ENCODE data around the gene HCRT. TPM values are rescaled to one million over a fixed set of nuclear protein-coding genes. Genes with fewer than 3 reads are reported as not detected.
"Not testable (repeated sequence)": the region's sequence is repeated elsewhere in the genome, so short reads cannot be mapped to it uniquely, and the experiment has no call there.

The HCRT gene, protein sequence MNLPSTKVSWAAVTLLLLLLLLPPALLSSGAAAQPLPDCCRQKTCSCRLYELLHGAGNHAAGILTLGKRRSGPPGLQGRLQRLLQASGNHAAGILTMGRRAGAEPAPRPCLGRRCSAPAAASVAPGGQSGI
- not detected for polyA plus RNA-seq (ENCODE audit: insufficient read depth in 1 of 5, insufficient read length in 5 of 5, low replicate concordance in 1 of 5)
- long read RNA-seq, donor 1: 0 reads
- long read RNA-seq, donor 2: 0 reads
- long read RNA-seq, donor 3: 0 reads
- long read RNA-seq, donor 4: 0 reads
- long read RNA-seq, donor 5: 0 reads
- long read RNA-seq, donor 6: 0 reads
- long read RNA-seq, donor 7: 0 reads
- long read RNA-seq, donor 8: 0 reads

DNA sequence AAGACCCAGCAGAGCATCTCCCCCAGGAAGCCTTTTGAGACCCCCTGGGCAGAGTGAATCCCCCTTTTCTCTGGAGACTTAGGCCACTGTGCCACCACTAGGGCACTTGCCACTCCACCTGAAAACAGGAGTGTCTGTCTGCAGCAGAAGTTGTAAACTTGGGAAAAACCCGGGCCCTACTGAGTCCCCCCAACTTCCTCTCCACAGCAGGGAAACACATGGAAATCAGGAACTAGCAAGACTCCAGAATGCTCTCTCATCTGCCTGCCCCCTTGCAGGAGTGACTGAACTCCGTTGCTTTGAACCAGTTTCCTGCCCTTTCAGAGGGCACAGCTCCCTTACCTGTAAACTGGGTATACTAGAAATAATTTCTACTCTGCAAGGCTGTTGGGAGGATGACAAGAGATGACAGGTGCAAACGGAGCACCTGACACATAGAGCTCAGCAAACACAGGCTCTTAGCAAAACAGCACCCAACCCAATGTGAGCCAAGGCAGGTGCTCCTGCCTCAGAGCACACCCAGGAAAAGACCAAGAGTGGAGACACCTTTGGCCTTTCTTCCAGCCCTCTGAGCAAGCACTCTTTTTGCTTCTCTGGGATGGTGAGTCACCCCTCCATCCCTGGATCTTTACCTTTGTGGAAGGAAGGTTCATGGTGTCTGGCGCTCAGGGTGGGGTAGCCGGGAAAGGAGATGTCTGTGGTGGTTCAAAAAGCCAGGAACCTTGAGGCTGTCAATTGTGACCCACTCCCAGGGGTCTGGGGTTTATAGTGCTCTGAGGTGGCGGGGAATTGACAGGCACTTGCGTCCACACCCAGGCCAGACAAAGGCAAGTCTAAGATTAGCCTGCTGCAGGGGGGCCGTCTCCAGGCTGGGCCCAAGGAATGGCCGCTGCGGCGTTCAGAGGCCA lies at the start of gene HCRT:
HCRT (minus strand) TSS at position 740 of the 908 bp plus-strand sequence; CDS start at position 653, 87 bp downstream.
- no peak for DNase-seq

DNA sequence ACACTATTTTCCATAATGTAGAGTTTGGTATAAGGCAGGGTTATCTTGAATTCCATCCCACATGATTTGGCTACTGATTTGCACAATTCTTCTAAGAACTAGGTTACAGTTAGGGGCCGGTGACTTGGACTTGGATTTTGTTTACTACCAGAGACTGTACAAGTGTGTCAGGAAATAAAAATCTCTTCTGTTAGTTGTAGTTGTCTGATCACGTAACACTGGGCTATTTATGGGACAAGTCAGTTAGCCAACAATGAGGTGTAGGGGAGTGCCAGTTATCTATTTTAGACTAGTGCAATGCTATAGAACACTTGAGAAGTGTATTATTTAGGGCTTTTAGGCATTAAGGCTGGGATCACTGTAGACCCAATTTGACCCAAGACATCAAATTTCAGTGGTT lies 48.7 kb upstream of the HCRT start:
- DNase-seq: no peak

GRCh38 chr17:42233156-42233555 lies 47.9 kb upstream of the HCRT start:
- DNase-seq: no peak

DNA sequence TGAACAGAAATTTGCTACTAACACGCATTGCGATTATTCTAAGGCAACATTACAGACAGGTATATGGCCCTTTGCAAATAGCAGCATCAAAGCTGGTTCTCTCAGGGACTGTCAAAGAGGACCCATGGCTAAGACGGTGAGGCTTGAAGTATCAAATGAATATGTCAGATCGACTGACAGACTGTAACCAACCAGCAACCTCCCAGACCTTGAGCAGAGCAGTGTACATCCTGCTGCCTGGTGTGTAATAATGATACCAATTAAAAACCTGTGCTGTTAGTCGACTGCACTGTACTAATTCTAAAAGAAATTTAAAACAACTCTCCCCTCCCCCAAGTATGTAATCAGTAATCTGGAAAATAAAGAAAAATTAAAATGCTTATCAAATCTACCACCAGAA lies 45.0 kb upstream of the HCRT start:
- DNase-seq: no peak

DNA sequence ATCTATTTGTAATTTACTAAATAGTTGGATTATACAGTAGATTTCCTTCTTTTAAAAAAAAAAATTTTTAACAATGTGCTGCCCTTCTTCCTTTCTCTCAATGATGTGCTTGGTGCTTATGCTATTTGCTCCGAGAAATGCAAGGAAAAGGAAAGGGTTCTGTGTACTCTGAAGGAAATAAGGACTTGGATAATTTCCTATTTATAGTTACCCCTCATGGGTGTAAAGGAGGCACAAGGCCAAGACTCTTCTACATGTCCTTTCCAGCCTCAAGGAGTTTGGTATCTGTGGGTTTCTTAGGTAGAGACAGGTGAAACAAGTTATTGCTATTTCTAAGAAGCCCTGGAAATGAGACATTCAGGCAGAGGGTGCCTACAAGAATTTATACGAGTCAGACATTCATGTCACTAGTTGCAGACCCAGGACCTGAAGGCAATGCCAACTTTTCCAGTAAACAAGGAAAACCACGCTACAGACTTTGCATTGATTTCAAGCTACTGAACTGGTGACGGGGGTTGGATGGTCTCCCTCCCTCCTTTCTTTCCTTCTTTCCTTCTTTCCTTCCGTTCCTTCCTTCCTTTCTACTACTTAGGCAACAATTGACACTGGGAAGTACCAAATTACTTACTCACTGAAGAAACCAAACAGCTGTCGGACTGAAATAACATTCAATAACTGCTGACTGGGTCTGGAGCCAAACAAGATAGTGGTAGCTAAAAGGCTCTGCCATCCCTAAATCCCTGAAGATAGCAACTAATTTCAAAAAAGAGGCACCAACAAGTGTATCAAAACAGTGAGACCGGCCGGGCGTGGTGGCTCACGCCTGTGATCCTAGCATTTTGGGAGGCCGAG lies 42.8 kb upstream of the HCRT start:
- peak; percentile 18 to 45 for DNase-seq

GRCh38 chr17:42225646-42226045 lies 40.4 kb upstream of the HCRT start:
- DNase-seq: no peak

DNA sequence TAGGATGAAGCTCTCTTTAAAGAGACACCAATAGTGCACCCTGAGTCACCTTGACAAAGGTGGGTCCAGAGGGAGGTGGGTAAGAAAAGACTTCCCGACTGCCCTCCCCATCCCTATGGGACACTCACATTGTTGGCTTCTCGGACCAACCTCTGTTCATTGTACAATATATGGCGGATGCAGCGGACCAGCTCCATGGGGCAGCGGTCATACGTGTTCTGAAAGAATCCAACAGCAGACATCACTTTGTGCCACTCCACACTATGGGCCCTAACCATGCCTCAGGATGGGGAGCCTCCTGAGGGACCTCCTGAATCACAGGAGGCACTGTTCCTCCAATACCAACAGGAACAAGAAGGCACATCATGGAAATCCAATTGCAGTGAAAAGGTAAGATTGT lies 39.4 kb upstream of the HCRT start:
- DNase-seq: no peak

- peak in 1 of 2 donors; percentile 12 for DNase-seq
Measured at GRCh38 chr17:42221886-42222745, 36.9 kb upstream of the HCRT start.

DNA sequence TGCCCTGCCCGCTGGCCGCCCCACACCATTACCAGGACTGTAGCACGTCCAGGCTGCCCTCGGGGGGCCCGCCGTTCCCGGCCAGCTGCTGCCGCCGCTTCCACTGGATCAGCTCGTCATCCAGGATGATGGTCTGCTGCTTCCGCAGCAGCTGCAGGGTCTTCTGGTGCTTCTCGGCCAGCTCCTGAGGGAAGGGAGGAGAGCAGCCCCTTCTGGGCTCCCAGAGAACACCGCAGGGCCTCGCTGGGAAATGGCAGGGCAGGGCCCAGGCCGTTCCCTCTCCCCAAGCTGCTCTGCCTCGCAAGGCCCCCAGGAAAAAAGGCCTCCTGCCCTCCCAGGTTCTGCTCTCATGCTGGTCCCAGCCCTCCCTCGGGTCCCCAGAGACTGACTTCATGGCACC lies 34.0 kb upstream of the HCRT start:
- DNase-seq: not testable (repeated sequence)

DNA sequence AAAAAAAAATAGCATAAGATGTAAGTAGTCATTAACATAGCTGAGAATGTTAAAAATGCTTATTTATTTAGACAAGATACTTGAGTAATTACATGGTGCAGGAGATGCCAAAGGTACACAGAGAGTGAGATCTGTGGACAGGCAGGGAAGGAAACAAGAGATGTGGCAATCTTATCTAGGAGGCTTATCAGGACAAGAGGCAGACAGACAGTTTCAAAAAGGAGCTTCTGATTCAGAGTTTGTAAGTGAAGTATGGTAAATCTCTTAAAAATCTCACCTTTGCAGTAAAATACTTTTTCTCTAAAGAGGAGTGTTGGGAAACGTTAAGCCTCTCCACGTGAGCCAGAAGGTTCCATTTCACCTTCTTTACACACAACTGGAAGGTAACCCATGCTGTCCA lies 28.9 kb upstream of the HCRT start:
- no peak for DNase-seq

GRCh38 chr17:42212382-42212781 lies 27.1 kb upstream of the HCRT start:
- no peak for DNase-seq

- not testable (repeated sequence) for DNase-seq
Measured at GRCh38 chr17:42211921-42212341, 26.7 kb upstream of the HCRT start.

GRCh38 chr17:42210046-42210445 lies 24.8 kb upstream of the HCRT start:
- no peak for DNase-seq

DNA sequence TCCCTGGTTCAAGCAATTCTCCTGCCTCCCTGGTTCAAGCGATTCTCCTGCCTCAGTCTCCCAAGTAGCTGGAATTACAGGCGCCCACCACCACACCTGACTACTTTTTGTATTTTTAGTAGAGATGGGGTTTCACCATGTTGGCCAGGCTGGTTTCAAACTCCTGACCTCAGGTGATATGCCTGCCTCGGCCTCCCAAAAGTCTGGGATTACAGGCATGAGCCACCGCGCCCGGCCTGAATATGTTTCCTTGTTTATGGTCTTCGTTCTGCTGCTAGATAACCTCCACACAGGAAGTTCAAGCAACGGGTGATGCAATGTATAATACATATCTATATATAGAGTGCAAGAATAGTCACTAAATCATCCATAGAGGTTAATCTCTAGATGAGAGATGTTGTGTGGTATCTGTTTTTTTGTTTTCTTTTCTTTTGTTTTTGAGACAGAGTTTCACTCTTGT lies 20.9 kb upstream of the HCRT start:
- DNase-seq: not testable (repeated sequence)

DNA sequence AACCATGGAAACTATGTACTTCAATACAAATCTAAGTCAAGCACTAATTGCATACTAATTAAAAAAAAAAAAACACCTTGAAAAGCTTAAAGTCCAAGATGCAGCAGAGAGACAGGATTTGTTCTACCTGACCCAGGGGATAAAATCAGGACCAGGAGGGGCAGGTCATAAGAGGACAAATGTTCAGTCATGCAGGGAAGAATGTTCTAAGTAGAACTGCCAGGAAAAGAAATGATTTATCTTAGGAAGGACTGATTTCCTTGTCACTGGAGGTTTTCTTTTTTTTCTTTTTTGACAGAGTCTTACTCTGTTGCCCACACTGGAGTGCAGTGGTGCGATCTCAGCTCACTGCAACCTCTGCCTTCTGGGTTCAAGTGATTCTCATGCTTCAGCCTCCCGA lies 18.1 kb upstream of the HCRT start:
- no peak for DNase-seq

DNA sequence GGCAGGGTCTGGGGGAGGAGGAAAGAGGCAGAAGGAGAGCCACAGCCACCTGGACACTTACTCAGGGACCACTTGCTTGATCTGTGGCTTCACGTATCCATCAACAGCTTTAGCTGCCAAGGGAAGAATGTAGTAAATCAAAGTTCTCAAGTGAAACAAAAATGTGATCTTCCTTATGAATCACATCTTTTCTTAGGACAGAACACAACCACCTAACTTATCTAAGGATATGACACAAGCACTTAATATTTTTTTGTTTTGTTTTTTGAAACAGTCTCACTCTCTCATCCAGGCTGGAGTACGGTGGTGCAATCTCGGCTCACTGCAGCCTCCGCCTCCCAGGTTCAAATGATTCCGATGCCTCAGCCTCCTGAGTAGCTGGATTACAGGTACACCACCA lies 17.4 kb upstream of the HCRT start:
- DNase-seq: no peak

GRCh38 chr17:42202159-42202558 lies 16.9 kb upstream of the HCRT start:
- DNase-seq: no peak

GRCh38 chr17:42201458-42201772 lies 16.2 kb upstream of the HCRT start:
- DNase-seq: no peak

DNA sequence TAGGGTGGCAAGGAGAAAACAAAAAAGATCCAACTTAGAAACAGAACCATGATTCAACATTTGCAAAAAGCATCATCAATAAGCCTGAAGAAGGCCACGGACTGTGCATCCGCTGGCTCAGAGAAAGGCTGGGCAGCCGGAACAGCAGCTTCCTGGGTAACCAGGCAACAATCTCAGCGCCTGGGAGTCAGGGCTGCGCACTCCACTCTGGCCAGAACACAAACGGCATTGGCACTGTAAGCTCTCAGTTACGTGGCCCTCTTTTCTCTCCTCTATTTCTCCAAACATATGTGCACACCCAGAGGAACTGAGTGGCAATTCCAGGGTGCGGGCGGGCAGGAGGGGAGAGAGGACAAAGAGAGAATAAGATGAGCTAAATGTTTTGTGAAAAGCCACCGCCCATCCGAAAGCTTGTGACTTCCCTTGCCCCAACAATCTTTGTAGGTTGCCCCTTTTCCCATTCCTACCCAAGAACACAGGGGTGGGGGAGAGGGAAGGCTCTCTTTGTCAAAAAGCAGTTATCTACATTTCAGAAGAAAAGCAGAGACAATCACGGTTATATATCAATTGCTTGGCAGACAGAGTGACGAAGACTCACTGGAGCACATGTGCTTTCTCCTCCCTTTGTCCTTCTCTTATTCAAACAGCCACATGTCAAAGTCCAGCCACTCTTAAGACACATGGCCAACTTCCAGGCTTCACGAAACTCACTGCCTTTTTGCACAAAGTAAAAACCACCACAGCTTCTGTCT lies 15.6 kb upstream of the HCRT start:
- DNase-seq: no peak

- DNase-seq: no peak
Measured at GRCh38 chr17:42199416-42200011, 14.3 kb upstream of the HCRT start.

Measured in right lung (tissue), 10 donors.